Endothelial cell of umbilical vein (primary cell): ENCODE data around the gene TMEM50B. TPM values are rescaled to one million over a fixed set of nuclear protein-coding genes. Genes with fewer than 3 reads are reported as not detected.

Source experiments
- BruUV-seq: library from RNA; stranded (reverse); fragments of 400-500 nt; replicated peaks from 2 replicates; lab custom pipeline; 2021; lab: Mats Ljungman, UMichigan
- CTCF ChIA-PET: fragments of 300-600, 350-600 bp; sonication (Branson Sonifier 250); formaldehyde crosslinking; loops from one replicate; lab custom pipeline; 2021; ENCODE audit warnings: antibody characterized with exemption, inconsistent platforms; lab: Charles Lee
- POLR2A ChIA-PET: fragments of 300-600, 350-600 bp; sonication (Branson Sonifier 250); formaldehyde crosslinking; loops from one replicate; lab custom pipeline; 2021; ENCODE audit warnings: antibody characterized with exemption, inconsistent platforms; lab: Charles Lee
- DNase-seq: peaks from one replicate; pipeline ENCODE4 v3.0.0-alpha.2; 2011; ENCODE audit warnings: low read depth, low spot score
- FAIRE-seq: peaks from 2 replicates; lab custom pipeline; 2011; peaks lifted over from hg19 to GRCh38; lab: Jason Lieb, UNC
- H2AFZ ChIP-seq: 2 replicates; pipeline ENCODE4 v1.6.0; 2012; ENCODE audit warnings: low read depth, low read length, control low read depth, inconsistent platforms
- H3K27ac ChIP-seq: 2 replicates; pipeline ENCODE4 v1.5.1; 2011; ENCODE audit warnings: low read depth, mild to moderate bottlenecking, control low read depth, low read length, moderate library complexity; ENCODE audit not compliant: insufficient read depth
- H3K27me3 ChIP-seq, 2 experiments: 2 replicates each; pipeline versions ENCODE4 v1.6.0 to v1.6.1; 2011; ENCODE audit warnings: low read length in 2 of 2, mixed read lengths in 1 of 2; ENCODE audit not compliant: control insufficient read depth in 2 of 2, insufficient read depth in 2 of 2
- H3K36me3 ChIP-seq, 2 experiments: 2 replicates in 1 of 2; 3 replicates in 1 of 2; pipeline ENCODE4 v1.5.1; 2011; ENCODE audit warnings: low read length in 2 of 2, mild to moderate bottlenecking in 1 of 2, moderate library complexity in 1 of 2; ENCODE audit not compliant: control insufficient read depth in 2 of 2, insufficient read depth in 2 of 2; ENCODE audit errors: extremely low read depth in 1 of 2
- H3K4me1 ChIP-seq: 3 replicates; pipeline ENCODE4 v1.5.1; 2011; ENCODE audit warnings: mild to moderate bottlenecking, low read length; ENCODE audit not compliant: control insufficient read depth, insufficient read depth; ENCODE audit errors: extremely low read depth
- H3K4me2 ChIP-seq: 2 replicates; pipeline ENCODE4 v1.6.1; 2011; ENCODE audit warnings: low read length, control low read depth, mixed read lengths; ENCODE audit not compliant: insufficient read depth
- H3K4me3 ChIP-seq, 3 experiments: fragments of 200-600 bp in 1 of 3; sonication (generic), shearing (Covaris generic) in 1 of 3; replicated peaks in 1 of 3; 2 replicates each; pipeline ENCODE4 v1.5.1; 2011 to 2016; ENCODE audit warnings: control low read depth in 3 of 3, low read length in 3 of 3, mild to moderate bottlenecking in 2 of 3, inconsistent platforms in 1 of 3, low read depth in 1 of 3, moderate library complexity in 1 of 3; ENCODE audit not compliant: insufficient read depth in 1 of 3
- H3K79me2 ChIP-seq: 2 replicates; pipeline ENCODE4 v1.6.0; 2012; ENCODE audit warnings: low read length, inconsistent platforms; ENCODE audit not compliant: control insufficient read depth, insufficient read depth
- H3K9ac ChIP-seq: replicated peaks from 2 replicates; pipeline ENCODE3; 2011; ENCODE audit warnings: low read length, control low read depth; ENCODE audit not compliant: insufficient read depth; ENCODE audit errors: extremely low read depth
- H3K9me1 ChIP-seq: replicated peaks from 3 replicates; pipeline ENCODE4 v1.6.0; 2011; ENCODE audit warnings: mild to moderate bottlenecking, low read length; ENCODE audit not compliant: control insufficient read depth, insufficient read depth; ENCODE audit errors: extremely low read depth
- H3K9me3 ChIP-seq: replicated peaks from 2 replicates; pipeline ENCODE4 v1.5.1; 2012; ENCODE audit warnings: low read length, inconsistent platforms; ENCODE audit not compliant: control insufficient read depth, insufficient read depth
- H4K20me1 ChIP-seq: replicated peaks from 2 replicates; pipeline ENCODE3; 2011; ENCODE audit warnings: mild to moderate bottlenecking, low read length; ENCODE audit not compliant: control insufficient read depth, insufficient read depth; ENCODE audit errors: extremely low read depth
- EZH2 ChIP-seq: IDR thresholded peaks from 2 replicates; pipeline ENCODE4 v1.6.1; 2012; ENCODE audit warnings: borderline replicate concordance, low read depth, mild to moderate bottlenecking, moderate library complexity, low read length, inconsistent platforms; ENCODE audit not compliant: severe bottlenecking
- FOS ChIP-seq: IDR thresholded peaks from 2 replicates; pipeline ENCODE4 v1.6.1; 2011; ENCODE audit warnings: mild to moderate bottlenecking, low read length, moderate library complexity, borderline replicate concordance; ENCODE audit not compliant: insufficient read depth
- GATA2 ChIP-seq: IDR thresholded peaks from 2 replicates; pipeline ENCODE4 v1.7.0; 2011; ENCODE audit warnings: low read depth, mild to moderate bottlenecking, moderate library complexity, mixed read lengths, low read length; ENCODE audit not compliant: insufficient read length, insufficient read depth
- JUN ChIP-seq: IDR thresholded peaks from 2 replicates; pipeline ENCODE4 v1.6.1; 2011; ENCODE audit warnings: borderline replicate concordance, low read depth; ENCODE audit not compliant: insufficient read length, insufficient read depth
- MYC ChIP-seq: IDR thresholded peaks from one replicate; pipeline ENCODE4 v1.6.1; 2011; ENCODE audit warnings: mild to moderate bottlenecking, low read depth, low read length
- POLR2A ChIP-seq: IDR thresholded peaks from 2 replicates; pipeline ENCODE4 v1.6.1; 2012; ENCODE audit warnings: low read depth, mild to moderate bottlenecking, control low read depth, low read length
- POLR2AphosphoS5 ChIP-seq: IDR thresholded peaks from 2 replicates; pipeline ENCODE4 v1.6.1; 2012; ENCODE audit warnings: low read depth, mild to moderate bottlenecking, control low read depth, low read length, moderate library complexity; ENCODE audit not compliant: insufficient read depth
- dilution Hi-C: fragments of 300-500 bp; cut with MboI; formaldehyde crosslinking; loops from one replicate; pipeline ENCODE4 v1.15.0; 2019; ENCODE audit warnings: low sequenced_read_pairs; ENCODE audit not compliant: extremely low pct_ligation_motif_present
- intact Hi-C: fragments of 100-400 bp; cut with micrococcal nuclease; formaldehyde crosslinking; loops from one replicate; pipeline ENCODE4 v1.10.0; 2022
- polyA plus RNA-seq, 4 experiments: library from polyadenylated mRNA; depleted of rRNA in 3 of 4; stranded (reverse) in 3 of 4; unstranded in 1 of 4; fragments of >200 nt; gene quantifications; 2 replicates each; pipeline versions ENCODE4 v1.2.1 to v1.2.3, GENCODE V29; 2011 to 2012; ENCODE audit warnings: missing spikeins in 1 of 4
- total RNA-seq: library from RNA; stranded (reverse); gene quantifications from 2 replicates; pipeline ENCODE4 v1.2.3, GENCODE V29; 2021
- TF ChIP-seq, protein P1 (sequence below), 2 donors: IDR thresholded peaks; 1 replicate in 1 of 2; 2 replicates in 1 of 2; pipeline ENCODE4 v1.5.1; 2011; ENCODE audit warnings: low read length in 2 of 2, mild to moderate bottlenecking in 2 of 2, moderate library complexity in 2 of 2, control low read depth in 1 of 2, inconsistent platforms in 1 of 2, low read depth in 1 of 2; ENCODE audit not compliant: insufficient read depth in 1 of 2; ENCODE audit errors: extremely low read depth in 1 of 2
- TF ChIP-seq, protein P2 (sequence below): IDR thresholded peaks from 2 replicates; pipeline ENCODE4 v1.6.1; 2011; ENCODE audit not compliant: insufficient read depth, insufficient read length

The TMEM50B gene
- total and polyA plus RNA-seq, 2 donors (not counting 3 experiments of a cell fraction or from before 2014, with no cell fraction given): 25.1 to 29.3 TPM

DNA sequence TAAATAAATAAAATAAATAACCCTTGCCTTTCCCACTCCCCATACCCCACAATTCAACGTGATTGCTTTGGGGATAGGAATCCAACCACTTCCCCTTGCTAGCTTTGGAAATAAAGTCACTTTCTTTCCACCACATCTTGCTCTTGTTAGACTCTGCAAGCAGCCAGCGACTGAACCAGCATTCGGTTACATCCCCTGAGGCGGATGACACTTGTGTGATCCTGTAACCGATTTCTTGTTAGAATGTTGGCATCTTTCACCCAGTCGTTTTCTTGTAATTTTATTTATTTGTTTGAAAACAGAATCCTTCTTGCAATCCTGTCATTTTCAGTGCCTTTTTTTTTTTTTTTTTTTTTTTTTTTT, 78.2 kb downstream of the TMEM50B start:
- Histone ChIP-seq H3K27ac (no peak overlapping the region), H3K9me1 (no peaks in the 10 kb centered on the region), H3K4me2 (no peak overlapping the region), H3K79me2 (peaks cover 32% of the 10 kb centered on the region), H3K27me3 (no peaks in the 10 kb centered on the region), H3K9me3 (no peaks in the 10 kb centered on the region), H3K4me1 (peaks cover 7% of the 10 kb centered on the region), H2AFZ (no peak overlapping the region), H4K20me1 (no peaks in the 10 kb centered on the region), H3K4me3 (no peak overlapping the region), H3K9ac (no peak overlapping the region), H3K36me3 (no peaks in the 10 kb centered on the region)
- DNase-seq (no peak), FAIRE-seq (no peak)
- intact Hi-C loops (loop anchor here (1.0 kb wide), 1 partner anchor 21 kb away; no protein-coding TSS in a partner anchor), dilution Hi-C loops (no loop called here)
- POLR2A ChIA-PET: no interaction called here
- no TSS peak for BruUV-seq
- TF ChIP-seq EZH2 (no peak), JUN (no peak), MYC (no peak), FOS (no peak), POLR2AphosphoS5 (no peak), GATA2 (no peak), POLR2A (no peak)
- TF ChIP-seq, protein P1, sequence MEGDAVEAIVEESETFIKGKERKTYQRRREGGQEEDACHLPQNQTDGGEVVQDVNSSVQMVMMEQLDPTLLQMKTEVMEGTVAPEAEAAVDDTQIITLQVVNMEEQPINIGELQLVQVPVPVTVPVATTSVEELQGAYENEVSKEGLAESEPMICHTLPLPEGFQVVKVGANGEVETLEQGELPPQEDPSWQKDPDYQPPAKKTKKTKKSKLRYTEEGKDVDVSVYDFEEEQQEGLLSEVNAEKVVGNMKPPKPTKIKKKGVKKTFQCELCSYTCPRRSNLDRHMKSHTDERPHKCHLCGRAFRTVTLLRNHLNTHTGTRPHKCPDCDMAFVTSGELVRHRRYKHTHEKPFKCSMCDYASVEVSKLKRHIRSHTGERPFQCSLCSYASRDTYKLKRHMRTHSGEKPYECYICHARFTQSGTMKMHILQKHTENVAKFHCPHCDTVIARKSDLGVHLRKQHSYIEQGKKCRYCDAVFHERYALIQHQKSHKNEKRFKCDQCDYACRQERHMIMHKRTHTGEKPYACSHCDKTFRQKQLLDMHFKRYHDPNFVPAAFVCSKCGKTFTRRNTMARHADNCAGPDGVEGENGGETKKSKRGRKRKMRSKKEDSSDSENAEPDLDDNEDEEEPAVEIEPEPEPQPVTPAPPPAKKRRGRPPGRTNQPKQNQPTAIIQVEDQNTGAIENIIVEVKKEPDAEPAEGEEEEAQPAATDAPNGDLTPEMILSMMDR (IDR thresholded peaks at IDR 0.05; ENCODE audit: extremely low read depth in 1 of 2, insufficient read depth in 1 of 2, low read depth in 1 of 2, low read length in 2 of 2): no peak
- TF ChIP-seq, protein P2, sequence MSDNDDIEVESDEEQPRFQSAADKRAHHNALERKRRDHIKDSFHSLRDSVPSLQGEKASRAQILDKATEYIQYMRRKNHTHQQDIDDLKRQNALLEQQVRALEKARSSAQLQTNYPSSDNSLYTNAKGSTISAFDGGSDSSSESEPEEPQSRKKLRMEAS: no peak
- CTCF ChIA-PET: interaction anchor here (0.7 to 1.5 kb wide), 7 partner anchors 10 to 205 kb away, joined by 3 to 10 read pairs (median 3); no protein-coding TSS in a partner anchor

Other genes starting within 250 kb of the TMEM50B start
- 21.7 and 21.9 TPM in 2 replicates for gene IL10RB, start 213.6 kb downstream of the TMEM50B start, total RNA-seq
- gene IL10RB, start 213.6 kb downstream of the TMEM50B start, polyA plus RNA-seq: 22.5 and 31.4 TPM in 2 replicates
- 44.6 and 47.8 TPM in 2 replicates for gene IFNAR1, start 155.0 kb downstream of the TMEM50B start, total RNA-seq
- 7.1 and 16.2 TPM in 2 replicates for gene IFNAR1, start 155.0 kb downstream of the TMEM50B start, polyA plus RNA-seq
- gene IFNGR2, start 76.6 kb downstream of the TMEM50B start, total RNA-seq: 46.1 and 47.3 TPM in 2 replicates
- 44.2 and 55.3 TPM in 2 replicates for gene IFNGR2, start 76.6 kb downstream of the TMEM50B start, polyA plus RNA-seq
- 0.82 and 1.0 TPM in 2 replicates for gene DNAJC28, start 11.7 kb upstream of the TMEM50B start, total RNA-seq
- 0.19 and 0.32 TPM in 2 replicates for gene DNAJC28, start 11.7 kb upstream of the TMEM50B start, polyA plus RNA-seq
- gene GART, start 62.1 kb upstream of the TMEM50B start, total RNA-seq: 98.7 and 112 TPM in 2 replicates
- gene GART, start 62.1 kb upstream of the TMEM50B start, polyA plus RNA-seq: 8.7 and 12.0 TPM in 2 replicates
- 297 and 304 TPM in 2 replicates for gene SON, start 63.1 kb upstream of the TMEM50B start, total RNA-seq
- gene SON, start 63.1 kb upstream of the TMEM50B start, polyA plus RNA-seq: 83.1 and 107 TPM in 2 replicates
- 25.7 and 29.4 TPM in 2 replicates for gene DONSON, start 108.7 kb upstream of the TMEM50B start, total RNA-seq
- gene DONSON, start 108.7 kb upstream of the TMEM50B start, polyA plus RNA-seq: 12.1 and 14.3 TPM in 2 replicates
- gene CRYZL1, start 161.8 kb upstream of the TMEM50B start, total RNA-seq: 41.1 and 42.1 TPM in 2 replicates
- 20.7 and 26.4 TPM in 2 replicates for gene CRYZL1, start 161.8 kb upstream of the TMEM50B start, polyA plus RNA-seq
- 86.8 and 91.9 TPM in 2 replicates for gene ITSN1, start 162.5 kb upstream of the TMEM50B start, total RNA-seq
- 62.1 and 72.2 TPM in 2 replicates for gene ITSN1, start 162.5 kb upstream of the TMEM50B start, polyA plus RNA-seq